Gastrocnemius medialis (tissue), 4 donors: Measurements from ENCODE around the gene SMCO2.

Experiments
- CTCF ChIP-seq, 5 experiments: fragments of 450-650 bp in 3 of 5; fragments of 200-600 bp in 2 of 5; sonication (generic) in 2 of 5; IDR thresholded peaks in 4 of 5; conservative IDR thresholded peaks in 1 of 5; 1 replicate in 4 of 5; 2 replicates in 1 of 5; pipeline ENCODE4 v1.5.1; 2016 to 2019; ENCODE audit warnings: antibody characterized with exemption in 5 of 5, mild to moderate bottlenecking in 3 of 5, moderate library complexity in 3 of 5
- POLR2A ChIP-seq, 2 donors: fragments of 450-650 bp; IDR thresholded peaks; one replicate each; pipeline ENCODE4 v1.6.1; 2017; ENCODE audit warnings: antibody characterized with exemption in 2 of 2, mild to moderate bottlenecking in 2 of 2, moderate library complexity in 2 of 2

DNA sequence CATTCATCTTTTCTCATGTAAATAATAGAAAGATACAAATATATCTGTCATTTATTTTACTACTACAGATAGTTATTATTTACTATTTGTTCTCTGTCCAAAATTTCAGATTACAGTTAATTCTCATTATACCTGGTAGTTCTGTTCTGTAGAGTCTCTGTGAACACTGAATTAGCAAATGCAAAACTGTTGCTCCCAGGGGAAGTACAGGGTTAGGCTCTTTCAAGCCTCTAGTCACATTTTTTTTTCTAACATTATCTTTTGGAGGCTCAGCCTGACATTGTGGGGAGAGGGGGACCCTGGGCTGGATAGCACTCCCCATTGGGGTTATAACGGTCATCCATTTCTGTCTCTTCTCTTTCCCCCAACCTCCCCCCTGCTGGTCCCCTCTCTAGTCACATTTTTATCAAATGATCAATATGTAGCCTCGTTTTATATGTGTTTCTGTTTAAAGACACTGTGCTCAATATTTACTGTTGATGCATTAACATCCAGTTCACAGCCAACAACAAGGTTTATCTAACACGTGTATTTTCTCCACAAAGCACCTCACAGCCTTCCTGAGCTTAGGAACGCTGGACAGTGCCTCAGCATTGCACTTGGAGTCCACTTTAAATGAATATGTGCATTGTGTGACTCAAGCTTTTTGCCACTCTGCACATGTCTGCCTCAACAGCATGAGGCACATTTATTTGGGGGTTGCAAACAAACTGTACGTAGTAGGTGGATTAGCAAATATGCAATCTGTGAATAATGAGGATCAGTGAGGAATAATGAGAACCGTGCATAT is 4.7 kb downstream of the SMCO2 start:
- no peak for TF ChIP-seq CTCF (IDR thresholded peaks at IDR 0.05 in 4 of 5, conservative IDR thresholded peaks at IDR 0.05 in 1 of 5)
- TF ChIP-seq POLR2A (IDR thresholded peaks at IDR 0.05), result no peak
